DND-41 (cell line): ENCODE measurements around the gene SEC61A1.

Source experiments
- ATAC-seq: fragments of 200-7000 bp; cut with Tn5 transposase; 3 replicates; pipeline ENCODE4 v1.9.1; 2021; ENCODE audit warnings: low read depth; ENCODE audit not compliant: insufficient read depth
- DNase-seq: peaks from one replicate; pipeline ENCODE4 v3.0.0-alpha.2; 2020
- H2AFZ ChIP-seq: 2 replicates; pipeline ENCODE4 v1.6.0; 2012; ENCODE audit warnings: low read depth, low read length
- H3K27ac ChIP-seq: 2 replicates; pipeline ENCODE4 v1.5.1; 2012; ENCODE audit warnings: low read length, inconsistent platforms
- H3K27me3 ChIP-seq: fragments of 200-600 bp; sonication (generic); 2 replicates; pipeline ENCODE4 v1.6.0; 2012; ENCODE audit warnings: low read length, mild to moderate bottlenecking, inconsistent platforms; ENCODE audit not compliant: insufficient read depth, poor library complexity
- H3K36me3 ChIP-seq: 2 replicates; pipeline ENCODE4 v1.5.1; 2012; ENCODE audit warnings: low read length, inconsistent platforms; ENCODE audit not compliant: insufficient read depth
- H3K4me1 ChIP-seq: 2 replicates; pipeline ENCODE4 v1.5.1; 2012; ENCODE audit warnings: mild to moderate bottlenecking, low read length; ENCODE audit not compliant: insufficient read depth
- H3K4me2 ChIP-seq: 2 replicates; pipeline ENCODE4 v1.6.0; 2012; ENCODE audit warnings: mild to moderate bottlenecking, moderate library complexity, low read length, inconsistent platforms; ENCODE audit not compliant: insufficient read depth
- H3K4me3 ChIP-seq, 2 experiments: fragments of 200-600 bp in 1 of 2; shearing (Covaris generic) in 1 of 2; 2 replicates each; pipeline ENCODE4 v1.5.1; 2012 to 2016; ENCODE audit warnings: inconsistent platforms in 2 of 2, low read length in 2 of 2, mild to moderate bottlenecking in 2 of 2, low read depth in 1 of 2, moderate library complexity in 1 of 2
- H3K79me2 ChIP-seq: 2 replicates; pipeline ENCODE4 v1.6.0; 2012; ENCODE audit warnings: low read length, inconsistent platforms; ENCODE audit not compliant: insufficient read depth
- H3K9ac ChIP-seq: 2 replicates; pipeline ENCODE4 v1.6.0; 2012; ENCODE audit warnings: low read depth, mild to moderate bottlenecking, inconsistent platforms, low read length, moderate library complexity
- H3K9me3 ChIP-seq: 2 replicates; pipeline ENCODE4 v1.5.1; 2012; ENCODE audit warnings: low read length, moderate library complexity, mild to moderate bottlenecking, inconsistent platforms; ENCODE audit not compliant: insufficient read depth, severe bottlenecking
- H4K20me1 ChIP-seq: 2 replicates; pipeline ENCODE4 v1.6.0; 2012; ENCODE audit warnings: low read length; ENCODE audit not compliant: insufficient read depth
- CTCF ChIP-seq: IDR thresholded peaks from 2 replicates; pipeline ENCODE4 v1.5.1; 2012; ENCODE audit warnings: borderline replicate concordance, low read length, moderate library complexity, mild to moderate bottlenecking; ENCODE audit not compliant: poor library complexity, severe bottlenecking; ENCODE audit errors: extremely low read depth
- EZH2 ChIP-seq: IDR thresholded peaks from 3 replicates; pipeline ENCODE4 v1.6.1; 2012; ENCODE audit warnings: borderline replicate concordance, low read depth, mild to moderate bottlenecking, moderate library complexity, low read length, inconsistent platforms; ENCODE audit not compliant: severe bottlenecking

Gene SEC61A1

GRCh38 chr3:128112357-128112968 is 60.2 kb downstream of the SEC61A1 start:
- no peak overlapping the region for H3K4me2 ChIP-seq
- TF ChIP-seq EZH2 (no peak), CTCF (no peak)

DNA sequence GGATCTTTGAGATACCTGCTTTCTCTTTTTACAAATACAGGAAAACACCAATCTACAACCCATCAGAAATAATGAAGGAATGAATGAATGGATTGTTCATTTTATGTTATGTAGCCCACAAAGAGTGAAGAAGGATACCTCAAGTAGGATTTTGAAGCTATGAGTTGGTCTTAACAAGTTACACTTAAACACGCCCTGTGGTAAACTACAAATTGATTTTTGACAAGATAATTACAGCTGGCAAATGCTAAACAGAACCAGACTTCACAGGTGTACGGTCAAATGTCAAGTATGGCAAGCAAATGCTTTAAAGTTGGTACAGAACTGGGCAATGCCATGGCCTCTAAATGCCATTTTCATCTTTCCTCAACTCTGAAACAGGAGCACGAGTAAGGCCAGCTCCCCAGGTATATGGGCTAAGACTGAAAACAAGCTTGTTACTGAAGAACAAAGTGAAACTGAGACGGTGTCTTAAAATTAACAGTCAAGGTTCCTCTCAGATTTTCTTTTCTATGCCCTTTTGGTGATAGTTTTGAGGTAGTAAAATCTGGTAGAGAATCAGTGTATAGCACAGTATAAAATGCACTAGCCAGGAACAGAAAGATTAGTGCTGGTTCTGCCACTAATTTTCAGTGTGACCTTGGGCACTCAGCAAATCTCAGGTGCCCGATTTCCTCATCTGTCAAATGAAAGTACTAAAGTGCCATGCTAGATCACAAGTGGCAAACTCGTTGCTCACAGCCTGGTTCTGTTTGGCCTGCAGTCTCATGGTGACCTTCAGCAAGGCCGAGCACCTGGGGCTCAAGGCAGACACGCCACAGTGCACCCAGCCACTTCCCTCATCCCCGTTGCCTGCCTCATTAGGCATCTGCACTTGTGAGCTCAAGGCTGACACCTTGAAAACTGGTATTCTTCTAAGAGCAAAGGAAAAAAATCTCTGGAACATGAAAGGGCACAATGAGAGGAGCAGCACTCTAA is 61.9 kb downstream of the SEC61A1 start:
- ATAC-seq: no peak
- H3K36me3 ChIP-seq: peaks cover 85% of the 10 kb centered on the region

More at GRCh38 chr3:128112357-128112968, 60.2 kb downstream of the SEC61A1 start:
- Histone ChIP-seq H3K27me3 (no peaks in the 10 kb centered on the region), H3K4me3 (no peak overlapping the region), H3K79me2 (peaks cover 79% of the 10 kb centered on the region), H3K9me3 (no peaks in the 10 kb centered on the region), H2AFZ (no peak overlapping the region), H3K36me3 (peaks cover 86% of the 10 kb centered on the region), H3K9ac (no peak overlapping the region), H3K4me1 (no peaks in the 10 kb centered on the region), H3K27ac (no peak overlapping the region), H4K20me1 (peaks cover 31% of the 10 kb centered on the region)
- ATAC-seq (no peak), DNase-seq (no peak)

More for the DNA sequence above, 61.9 kb downstream of the SEC61A1 start:
- Histone ChIP-seq H3K79me2 (peaks cover 81% of the 10 kb centered on the region), H3K4me3 (no peak overlapping the region), H3K9me3 (no peaks in the 10 kb centered on the region), H3K27me3 (no peaks in the 10 kb centered on the region), H3K27ac (no peak overlapping the region), H2AFZ (no peak overlapping the region), H4K20me1 (peaks cover 27% of the 10 kb centered on the region), H3K4me2 (no peak overlapping the region), H3K9ac (no peak overlapping the region), H3K4me1 (peaks cover 6% of the 10 kb centered on the region; the same call in 1 of the 2 replicates)
- TF ChIP-seq EZH2: no peak
- TF ChIP-seq CTCF: no peak
- DNase-seq: no peak
